HFF-Myc (cell line): ENCODE results near the gene ATP2B3.

Experiments
- DNase-seq: peaks from one replicate; pipeline ENCODE4 v3.0.0-alpha.2; 2011; ENCODE audit warnings: low read depth; ENCODE audit errors: extremely low read depth
- H3K4me3 ChIP-seq: replicated peaks from 2 replicates; pipeline ENCODE4 v1.5.1; 2011; ENCODE audit warnings: low read depth, mild to moderate bottlenecking, control low read depth, low read length
- CTCF ChIP-seq: IDR thresholded peaks from 2 replicates; pipeline ENCODE4 v1.5.1; 2012; ENCODE audit warnings: mild to moderate bottlenecking, low read depth, low read length, control low read depth; ENCODE audit errors: missing control alignments

ATP2B3 gene

GRCh38 chrX:153494061-153494460 lies 23.4 kb upstream of the ATP2B3 start:
- TF ChIP-seq CTCF = no peak
- H3K4me3 ChIP-seq = peak overlapping the region; percentile 31
- DNase-seq = no peak

GRCh38 chrX:153494541-153495361 lies 22.7 kb upstream of the ATP2B3 start, which contains the start of gene BGN:
TSS of gene BGN (plus strand) at chrX:153494980. CDS start at chrX:153504632, 9,652 bp downstream.
- DNase-seq = no peak
- TF ChIP-seq CTCF = peak; percentile 27
- peak within 1 kb of the TSS; percentile 57 for H3K4me3 ChIP-seq

GRCh38 chrX:153495362-153495751 lies 22.1 kb upstream of the ATP2B3 start:
- H3K4me3 ChIP-seq = peak overlapping the region; percentile 57

GRCh38 chrX:153495903-153496589 lies 21.4 kb upstream of the ATP2B3 start:
- peak overlapping the region; percentile 57 for H3K4me3 ChIP-seq
- no peak for TF ChIP-seq CTCF
- no peak for DNase-seq

More at GRCh38 chrX:153495362-153495751, 22.1 kb upstream of the ATP2B3 start:
- no peak for DNase-seq
- TF ChIP-seq CTCF = no peak

GRCh38 chrX:153496590-153496959 lies 20.9 kb upstream of the ATP2B3 start:
- H3K4me3 ChIP-seq = peak overlapping the region; percentile 57
- no peak for DNase-seq
- TF ChIP-seq CTCF = no peak

- 0 out of 2 replicates have a peak overlapping the region, but pooled peaks have one; percentile 13 for H3K4me3 ChIP-seq
- no peak for TF ChIP-seq CTCF
- DNase-seq = no peak
Observed at GRCh38 chrX:153498453-153498852, 19.0 kb upstream of the ATP2B3 start.
